HEK293 (cell line): ENCODE data around the gene ECI1.

Experiments
- BCL11A ChIP-seq: fragments of 450-650 bp; formaldehyde crosslinking; IDR thresholded peaks from 2 replicates; pipeline ENCODE4 v1.5.1; 2016; ENCODE audit warnings: low read depth, missing biosample characterization, missing genetic modification characterization
- HOXC10 ChIP-seq: sonication (generic); formaldehyde crosslinking; IDR thresholded peaks from 2 replicates; pipeline ENCODE4 v1.8.1; 2023; ENCODE audit warnings: mild to moderate bottlenecking, missing genetic modification reagents
- KLF10 ChIP-seq: fragments of 450-650 bp; IDR thresholded peaks from 2 replicates; pipeline ENCODE4 v1.5.1; 2018; ENCODE audit warnings: missing biosample characterization, mild to moderate bottlenecking, missing genetic modification characterization
- KLF9 ChIP-seq: fragments of 450-650 bp; formaldehyde crosslinking; IDR thresholded peaks from 2 replicates; pipeline ENCODE4 v1.5.1; 2016; ENCODE audit warnings: missing biosample characterization, missing genetic modification characterization, low read depth
- MYNN ChIP-seq: fragments of 450-650 bp; formaldehyde crosslinking; IDR thresholded peaks from 2 replicates; pipeline ENCODE4 v1.5.1; 2016; ENCODE audit warnings: missing biosample characterization, missing genetic modification characterization, borderline replicate concordance
- ZNF112 ChIP-seq: fragments of 450-650 bp; formaldehyde crosslinking; IDR thresholded peaks from 2 replicates; pipeline ENCODE4 v1.5.0; 2017; ENCODE audit warnings: missing biosample characterization, missing genetic modification characterization
- ZNF132 ChIP-seq: fragments of 450-650 bp; formaldehyde crosslinking; IDR thresholded peaks from 2 replicates; pipeline ENCODE4 v1.5.1; 2017; ENCODE audit warnings: missing biosample characterization, missing genetic modification characterization, borderline replicate concordance
- ZNF211 ChIP-seq: fragments of 450-650 bp; formaldehyde crosslinking; IDR thresholded peaks from 2 replicates; pipeline ENCODE4 v1.5.1; 2016; ENCODE audit warnings: low read depth, missing biosample characterization, missing genetic modification characterization
- ZNF24 ChIP-seq: fragments of 450-650 bp; formaldehyde crosslinking; IDR thresholded peaks from 2 replicates; pipeline ENCODE4 v1.5.1; 2016; ENCODE audit warnings: missing biosample characterization, missing genetic modification characterization
- ZNF292 ChIP-seq: fragments of 450-650 bp; formaldehyde crosslinking; IDR thresholded peaks from 2 replicates; pipeline ENCODE4 v1.5.1; 2016; ENCODE audit warnings: low read depth, missing biosample characterization, missing genetic modification characterization, borderline replicate concordance
- ZNF311 ChIP-seq: fragments of 450-650 bp; formaldehyde crosslinking; IDR thresholded peaks from 2 replicates; pipeline ENCODE4 v1.5.1; 2017; ENCODE audit warnings: missing biosample characterization, missing genetic modification characterization, borderline replicate concordance
- ZNF341 ChIP-seq: fragments of 450-650 bp; formaldehyde crosslinking; IDR thresholded peaks from 2 replicates; pipeline ENCODE4; 2016; ENCODE audit warnings: low read depth, missing biosample characterization, missing genetic modification characterization
- ZNF404 ChIP-seq: fragments of 450-650 bp; formaldehyde crosslinking; IDR thresholded peaks from 2 replicates; pipeline ENCODE4 v1.5.1; 2017; ENCODE audit warnings: missing biosample characterization, missing genetic modification characterization
- ZNF521 ChIP-seq: fragments of 450-650 bp; formaldehyde crosslinking; IDR thresholded peaks from 2 replicates; pipeline ENCODE4 v1.5.1; 2017; ENCODE audit warnings: missing biosample characterization, mild to moderate bottlenecking, missing genetic modification characterization
- ZNF530 ChIP-seq: fragments of 450-650 bp; formaldehyde crosslinking; IDR thresholded peaks from 2 replicates; pipeline ENCODE4 v1.5.1; 2016; ENCODE audit warnings: low read depth, missing biosample characterization, missing genetic modification characterization
- ZNF544 ChIP-seq: fragments of 450-650 bp; formaldehyde crosslinking; IDR thresholded peaks from 2 replicates; pipeline ENCODE4 v1.5.0; 2017; ENCODE audit warnings: missing biosample characterization, missing genetic modification characterization
- ZNF549 ChIP-seq: fragments of 450-650 bp; IDR thresholded peaks from 2 replicates; pipeline ENCODE4 v1.5.1; 2018; ENCODE audit warnings: missing biosample characterization, missing genetic modification characterization, mild to moderate bottlenecking, inconsistent platforms, moderate library complexity
- ZNF561 ChIP-seq: fragments of 450-650 bp; IDR thresholded peaks from 2 replicates; pipeline ENCODE4 v1.5.1; 2018; ENCODE audit warnings: missing biosample characterization, missing genetic modification characterization, borderline replicate concordance
- ZNF658 ChIP-seq: fragments of 450-650 bp; formaldehyde crosslinking; IDR thresholded peaks from 2 replicates; pipeline ENCODE4; 2016; ENCODE audit warnings: missing biosample characterization, missing genetic modification characterization
- ZNF837 ChIP-seq: fragments of 450-650 bp; formaldehyde crosslinking; IDR thresholded peaks from 2 replicates; pipeline ENCODE4 v1.5.1; 2016; ENCODE audit warnings: missing biosample characterization, missing genetic modification characterization
- TF ChIP-seq, protein P1 (sequence below): fragments of 450-650 bp; formaldehyde crosslinking; IDR thresholded peaks from 2 replicates; pipeline ENCODE4 v1.5.1; 2016; ENCODE audit warnings: missing biosample characterization, missing genetic modification characterization
- TF ChIP-seq, protein P2 (sequence below): fragments of 450-650 bp; formaldehyde crosslinking; conservative IDR thresholded peaks from 2 replicates; pipeline ENCODE4 v1.5.1; 2016; ENCODE audit warnings: low read depth, missing biosample characterization, missing genetic modification characterization
- TF ChIP-seq, protein P3 (sequence below): fragments of 450-650 bp; formaldehyde crosslinking; IDR thresholded peaks from 2 replicates; pipeline ENCODE4 v1.5.1; 2017; ENCODE audit warnings: missing biosample characterization, missing genetic modification characterization
- TF ChIP-seq, protein P4 (sequence below): fragments of 450-650 bp; formaldehyde crosslinking; IDR thresholded peaks from 2 replicates; pipeline ENCODE4 v1.5.1; 2016; ENCODE audit warnings: missing biosample characterization, missing genetic modification characterization
- TF ChIP-seq, protein P5 (sequence below): fragments of 450-650 bp; formaldehyde crosslinking; IDR thresholded peaks from 2 replicates; pipeline ENCODE4 v1.5.1; 2017; ENCODE audit warnings: missing biosample characterization, missing genetic modification characterization
- TF ChIP-seq, protein P6 (sequence below): IDR thresholded peaks from 2 replicates; pipeline ENCODE4 v1.6.1; 2011; ENCODE audit warnings: mild to moderate bottlenecking, low read depth, low read length, borderline replicate concordance
- TF ChIP-seq, protein P7 (sequence below): fragments of 450-650 bp; formaldehyde crosslinking; IDR thresholded peaks from 2 replicates; pipeline ENCODE4 v1.5.1; 2016; ENCODE audit warnings: missing biosample characterization, missing genetic modification characterization

Gene ECI1

DNA sequence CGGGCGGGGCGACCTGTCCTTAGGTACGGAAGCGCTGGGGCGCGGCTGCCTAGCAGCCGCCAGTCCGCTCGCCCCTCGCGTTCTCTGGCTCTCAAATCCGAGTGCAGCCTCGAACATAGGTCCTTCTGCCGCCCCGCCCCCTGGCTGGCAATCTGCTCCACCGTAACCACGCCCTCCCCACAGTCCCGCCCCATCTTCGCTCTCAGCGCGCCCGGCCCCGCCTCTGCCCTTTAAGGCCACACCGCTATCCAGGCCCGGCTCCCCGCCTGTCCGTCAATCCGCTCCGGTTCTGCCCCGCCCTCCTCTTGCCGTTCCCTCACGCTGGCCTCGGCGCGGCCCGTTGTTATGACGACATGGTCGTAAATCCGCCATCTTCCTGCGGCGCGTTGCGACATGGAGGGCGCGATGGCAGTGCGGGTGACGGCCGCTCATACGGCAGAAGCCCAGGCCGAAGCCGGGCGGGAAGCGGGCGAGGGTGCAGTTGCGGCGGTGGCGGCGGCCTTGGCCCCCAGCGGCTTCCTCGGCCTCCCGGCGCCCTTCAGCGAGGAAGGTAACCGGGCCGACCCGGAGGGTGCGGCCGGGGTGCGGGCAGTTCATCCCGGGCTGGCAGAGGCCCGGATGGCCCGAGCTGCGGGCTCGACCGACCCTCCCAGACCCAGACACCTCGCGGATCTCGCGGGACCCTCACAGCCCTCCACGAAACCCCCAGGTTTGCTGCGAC, 28.0 kb downstream of the ECI1 start, which contains the start of gene E4F1 (continued):
- TF ChIP-seq, protein P1, sequence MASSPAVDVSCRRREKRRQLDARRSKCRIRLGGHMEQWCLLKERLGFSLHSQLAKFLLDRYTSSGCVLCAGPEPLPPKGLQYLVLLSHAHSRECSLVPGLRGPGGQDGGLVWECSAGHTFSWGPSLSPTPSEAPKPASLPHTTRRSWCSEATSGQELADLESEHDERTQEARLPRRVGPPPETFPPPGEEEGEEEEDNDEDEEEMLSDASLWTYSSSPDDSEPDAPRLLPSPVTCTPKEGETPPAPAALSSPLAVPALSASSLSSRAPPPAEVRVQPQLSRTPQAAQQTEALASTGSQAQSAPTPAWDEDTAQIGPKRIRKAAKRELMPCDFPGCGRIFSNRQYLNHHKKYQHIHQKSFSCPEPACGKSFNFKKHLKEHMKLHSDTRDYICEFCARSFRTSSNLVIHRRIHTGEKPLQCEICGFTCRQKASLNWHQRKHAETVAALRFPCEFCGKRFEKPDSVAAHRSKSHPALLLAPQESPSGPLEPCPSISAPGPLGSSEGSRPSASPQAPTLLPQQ (tag by site-specific recombination) = peak; percentile 50; the same call in 1 of the 2 replicates
- TF ChIP-seq ZNF837 (tag by site-specific recombination) (no peak), ZNF561 (tag by site-specific recombination) (peak; percentile 82; the same call in 1 of the 2 replicates), ZNF658 (tag by site-specific recombination) (no peak), ZNF521 (tag by site-specific recombination) (no peak), ZNF132 (tag by site-specific recombination) (no peak), ZNF544 (tag by site-specific recombination) (no peak), MYNN (no peak), HOXC10 (CRISPR knock-in tag) (0 out of 2 replicates have a peak, but pooled peaks have one; percentile 91), ZNF24 (no peak; the same call in 1 of the 2 replicates), ZNF211 (tag by site-specific recombination) (no peak), ZNF311 (no peak), ZNF112 (tag by site-specific recombination) (no peak), ZNF530 (tag by site-specific recombination) (no peak), BCL11A (tag by site-specific recombination) (no peak), ZNF292 (tag by site-specific recombination) (no peak), KLF9 (tag by site-specific recombination) (peak; percentile 99), ZNF404 (tag by site-specific recombination) (no peak), ZNF341 (tag by site-specific recombination) (peak; percentile 90), ZNF549 (tag by site-specific recombination) (no peak), KLF10 (tag by site-specific recombination) (peak; percentile 51)
- TF ChIP-seq, protein P2, sequence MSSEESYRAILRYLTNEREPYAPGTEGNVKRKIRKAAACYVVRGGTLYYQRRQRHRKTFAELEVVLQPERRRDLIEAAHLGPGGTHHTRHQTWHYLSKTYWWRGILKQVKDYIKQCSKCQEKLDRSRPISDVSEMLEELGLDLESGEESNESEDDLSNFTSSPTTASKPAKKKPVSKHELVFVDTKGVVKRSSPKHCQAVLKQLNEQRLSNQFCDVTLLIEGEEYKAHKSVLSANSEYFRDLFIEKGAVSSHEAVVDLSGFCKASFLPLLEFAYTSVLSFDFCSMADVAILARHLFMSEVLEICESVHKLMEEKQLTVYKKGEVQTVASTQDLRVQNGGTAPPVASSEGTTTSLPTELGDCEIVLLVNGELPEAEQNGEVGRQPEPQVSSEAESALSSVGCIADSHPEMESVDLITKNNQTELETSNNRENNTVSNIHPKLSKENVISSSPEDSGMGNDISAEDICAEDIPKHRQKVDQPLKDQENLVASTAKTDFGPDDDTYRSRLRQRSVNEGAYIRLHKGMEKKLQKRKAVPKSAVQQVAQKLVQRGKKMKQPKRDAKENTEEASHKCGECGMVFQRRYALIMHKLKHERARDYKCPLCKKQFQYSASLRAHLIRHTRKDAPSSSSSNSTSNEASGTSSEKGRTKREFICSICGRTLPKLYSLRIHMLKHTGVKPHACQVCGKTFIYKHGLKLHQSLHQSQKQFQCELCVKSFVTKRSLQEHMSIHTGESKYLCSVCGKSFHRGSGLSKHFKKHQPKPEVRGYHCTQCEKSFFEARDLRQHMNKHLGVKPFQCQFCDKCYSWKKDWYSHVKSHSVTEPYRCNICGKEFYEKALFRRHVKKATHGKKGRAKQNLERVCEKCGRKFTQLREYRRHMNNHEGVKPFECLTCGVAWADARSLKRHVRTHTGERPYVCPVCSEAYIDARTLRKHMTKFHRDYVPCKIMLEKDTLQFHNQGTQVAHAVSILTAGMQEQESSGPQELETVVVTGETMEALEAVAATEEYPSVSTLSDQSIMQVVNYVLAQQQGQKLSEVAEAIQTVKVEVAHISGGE (tag by site-specific recombination) = peak; percentile 22
- TF ChIP-seq, protein P3, sequence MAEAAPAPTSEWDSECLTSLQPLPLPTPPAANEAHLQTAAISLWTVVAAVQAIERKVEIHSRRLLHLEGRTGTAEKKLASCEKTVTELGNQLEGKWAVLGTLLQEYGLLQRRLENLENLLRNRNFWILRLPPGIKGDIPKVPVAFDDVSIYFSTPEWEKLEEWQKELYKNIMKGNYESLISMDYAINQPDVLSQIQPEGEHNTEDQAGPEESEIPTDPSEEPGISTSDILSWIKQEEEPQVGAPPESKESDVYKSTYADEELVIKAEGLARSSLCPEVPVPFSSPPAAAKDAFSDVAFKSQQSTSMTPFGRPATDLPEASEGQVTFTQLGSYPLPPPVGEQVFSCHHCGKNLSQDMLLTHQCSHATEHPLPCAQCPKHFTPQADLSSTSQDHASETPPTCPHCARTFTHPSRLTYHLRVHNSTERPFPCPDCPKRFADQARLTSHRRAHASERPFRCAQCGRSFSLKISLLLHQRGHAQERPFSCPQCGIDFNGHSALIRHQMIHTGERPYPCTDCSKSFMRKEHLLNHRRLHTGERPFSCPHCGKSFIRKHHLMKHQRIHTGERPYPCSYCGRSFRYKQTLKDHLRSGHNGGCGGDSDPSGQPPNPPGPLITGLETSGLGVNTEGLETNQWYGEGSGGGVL (tag by site-specific recombination) = no peak
- TF ChIP-seq, protein P4, sequence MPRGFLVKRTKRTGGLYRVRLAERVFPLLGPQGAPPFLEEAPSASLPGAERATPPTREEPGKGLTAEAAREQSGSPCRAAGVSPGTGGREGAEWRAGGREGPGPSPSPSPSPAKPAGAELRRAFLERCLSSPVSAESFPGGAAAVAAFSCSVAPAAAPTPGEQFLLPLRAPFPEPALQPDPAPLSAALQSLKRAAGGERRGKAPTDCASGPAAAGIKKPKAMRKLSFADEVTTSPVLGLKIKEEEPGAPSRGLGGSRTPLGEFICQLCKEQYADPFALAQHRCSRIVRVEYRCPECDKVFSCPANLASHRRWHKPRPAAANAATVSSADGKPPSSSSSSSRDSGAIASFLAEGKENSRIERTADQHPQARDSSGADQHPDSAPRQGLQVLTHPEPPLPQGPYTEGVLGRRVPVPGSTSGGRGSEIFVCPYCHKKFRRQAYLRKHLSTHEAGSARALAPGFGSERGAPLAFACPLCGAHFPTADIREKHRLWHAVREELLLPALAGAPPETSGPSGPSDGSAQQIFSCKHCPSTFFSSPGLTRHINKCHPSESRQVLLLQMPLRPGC (tag by site-specific recombination) = peak; percentile 78
- TF ChIP-seq, protein P5, sequence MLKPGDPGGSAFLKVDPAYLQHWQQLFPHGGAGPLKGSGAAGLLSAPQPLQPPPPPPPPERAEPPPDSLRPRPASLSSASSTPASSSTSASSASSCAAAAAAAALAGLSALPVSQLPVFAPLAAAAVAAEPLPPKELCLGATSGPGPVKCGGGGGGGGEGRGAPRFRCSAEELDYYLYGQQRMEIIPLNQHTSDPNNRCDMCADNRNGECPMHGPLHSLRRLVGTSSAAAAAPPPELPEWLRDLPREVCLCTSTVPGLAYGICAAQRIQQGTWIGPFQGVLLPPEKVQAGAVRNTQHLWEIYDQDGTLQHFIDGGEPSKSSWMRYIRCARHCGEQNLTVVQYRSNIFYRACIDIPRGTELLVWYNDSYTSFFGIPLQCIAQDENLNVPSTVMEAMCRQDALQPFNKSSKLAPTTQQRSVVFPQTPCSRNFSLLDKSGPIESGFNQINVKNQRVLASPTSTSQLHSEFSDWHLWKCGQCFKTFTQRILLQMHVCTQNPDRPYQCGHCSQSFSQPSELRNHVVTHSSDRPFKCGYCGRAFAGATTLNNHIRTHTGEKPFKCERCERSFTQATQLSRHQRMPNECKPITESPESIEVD (tag by site-specific recombination) = no peak
- TF ChIP-seq, protein P6, sequence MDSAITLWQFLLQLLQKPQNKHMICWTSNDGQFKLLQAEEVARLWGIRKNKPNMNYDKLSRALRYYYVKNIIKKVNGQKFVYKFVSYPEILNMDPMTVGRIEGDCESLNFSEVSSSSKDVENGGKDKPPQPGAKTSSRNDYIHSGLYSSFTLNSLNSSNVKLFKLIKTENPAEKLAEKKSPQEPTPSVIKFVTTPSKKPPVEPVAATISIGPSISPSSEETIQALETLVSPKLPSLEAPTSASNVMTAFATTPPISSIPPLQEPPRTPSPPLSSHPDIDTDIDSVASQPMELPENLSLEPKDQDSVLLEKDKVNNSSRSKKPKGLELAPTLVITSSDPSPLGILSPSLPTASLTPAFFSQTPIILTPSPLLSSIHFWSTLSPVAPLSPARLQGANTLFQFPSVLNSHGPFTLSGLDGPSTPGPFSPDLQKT = no peak
- TF ChIP-seq, protein P7, sequence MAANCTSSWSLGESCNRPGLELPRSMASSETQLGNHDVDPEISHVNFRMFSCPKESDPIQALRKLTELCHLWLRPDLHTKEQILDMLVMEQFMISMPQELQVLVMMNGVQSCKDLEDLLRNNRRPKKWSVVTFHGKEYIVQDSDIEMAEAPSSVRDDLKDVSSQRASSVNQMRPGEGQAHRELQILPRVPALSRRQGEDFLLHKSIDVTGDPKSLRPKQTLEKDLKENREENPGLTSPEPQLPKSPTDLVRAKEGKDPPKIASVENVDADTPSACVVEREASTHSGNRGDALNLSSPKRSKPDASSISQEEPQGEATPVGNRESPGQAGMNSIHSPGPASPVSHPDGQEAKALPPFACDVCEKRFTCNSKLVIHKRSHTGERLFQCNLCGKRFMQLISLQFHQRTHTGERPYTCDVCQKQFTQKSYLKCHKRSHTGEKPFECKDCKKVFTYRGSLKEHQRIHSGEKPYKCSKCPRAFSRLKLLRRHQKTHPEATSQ (tag by site-specific recombination) = peak; percentile 73; the same call in 1 of the 2 replicates
